ENCODE results near the gene TNFRSF18.

TNFRSF18 gene

DNA sequence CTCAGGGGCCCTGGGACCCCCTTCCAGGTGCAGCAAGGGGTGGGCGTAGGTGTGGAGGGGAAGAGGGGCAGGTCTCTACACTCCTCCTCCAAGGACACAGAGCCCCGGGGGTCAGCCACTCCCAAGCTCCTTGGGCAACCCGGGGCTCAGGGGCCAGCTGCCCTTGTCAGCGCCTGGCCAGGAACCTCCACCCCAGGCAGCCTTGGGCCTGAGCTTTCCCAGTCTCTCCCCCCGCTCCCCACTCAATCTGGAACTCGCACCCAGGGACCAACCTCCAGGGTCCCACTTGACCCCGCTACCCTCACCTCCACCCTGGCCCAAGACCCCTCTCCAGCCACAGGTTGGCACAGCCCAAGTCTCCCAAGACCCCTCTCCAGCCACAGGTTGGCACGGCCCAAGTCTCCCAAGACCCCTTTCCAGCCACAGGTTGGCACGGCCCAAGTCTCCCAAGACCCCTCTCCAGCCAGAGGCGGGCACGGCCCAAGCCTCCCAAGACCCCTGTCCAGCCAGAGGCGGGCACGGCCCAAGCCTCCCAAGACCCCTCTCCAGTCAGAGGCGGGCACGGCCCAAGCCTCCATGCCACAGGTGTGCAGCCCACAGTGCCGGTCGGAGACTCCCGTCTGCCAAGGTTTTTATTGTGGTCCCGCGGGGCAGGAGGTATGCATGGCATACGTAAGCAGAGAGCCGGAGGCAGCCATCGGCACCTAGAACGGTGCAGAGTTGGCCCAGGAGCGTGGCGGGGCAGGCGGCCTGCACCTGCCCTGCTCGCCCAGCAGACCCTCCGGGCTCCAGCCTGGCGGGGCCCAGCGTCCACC lies 4.5 kb upstream of the TNFRSF18 start:
- no peak for DNase-seq

DNA sequence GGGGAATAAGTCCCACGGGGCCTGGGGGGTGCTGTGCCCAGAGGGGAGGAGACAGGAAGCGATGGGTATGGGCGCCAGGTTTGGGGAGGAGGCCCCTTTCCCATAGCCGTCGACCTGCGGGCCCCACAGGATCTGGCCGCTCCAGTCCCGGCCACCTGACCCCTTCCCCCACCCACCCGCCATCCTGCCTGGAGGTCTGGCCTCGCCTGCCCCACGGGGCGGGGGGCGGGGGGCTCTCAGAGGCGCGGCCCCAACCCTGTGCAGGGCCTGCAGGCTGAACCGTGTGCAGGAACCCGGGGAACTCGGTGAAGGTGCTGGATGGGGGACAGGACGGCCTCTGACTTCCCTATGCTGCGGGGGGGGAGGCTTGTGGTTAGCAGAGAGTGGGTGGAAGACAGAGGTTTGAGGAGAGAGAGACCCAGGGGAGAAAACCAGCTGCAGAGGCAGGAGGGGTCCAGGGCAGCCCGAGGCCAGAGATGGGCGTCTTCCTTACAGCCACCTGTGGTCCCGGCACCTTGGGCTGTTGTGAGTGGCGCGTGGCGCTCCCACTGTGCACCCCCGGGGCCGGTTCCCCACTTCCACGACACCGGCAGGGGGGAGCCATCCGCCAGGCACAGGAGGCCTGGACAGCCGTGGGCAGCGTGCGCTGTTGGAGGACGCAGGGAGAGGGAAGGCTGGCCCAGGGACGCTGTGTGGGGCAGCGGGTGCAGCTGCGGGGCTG lies 2.5 kb upstream of the TNFRSF18 start:
- peak; percentile 36 to 65 (median 48) for DNase-seq

DNA sequence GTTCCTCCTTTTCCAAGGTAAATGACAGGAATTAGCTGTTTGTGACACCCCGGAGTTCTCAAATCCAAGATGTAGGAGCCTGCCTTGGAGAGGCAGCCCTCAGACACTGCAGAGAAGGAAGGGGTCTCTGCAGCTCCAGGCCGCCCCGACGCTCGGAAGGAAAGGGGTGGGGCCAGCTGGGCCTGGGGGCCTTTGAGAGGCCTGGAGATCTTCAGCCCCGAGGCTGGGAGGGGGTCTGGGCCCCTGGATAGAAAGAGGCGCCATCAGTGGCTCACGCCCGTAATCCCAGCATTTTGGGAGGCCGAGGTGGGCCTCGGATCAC lies 1.1 kb upstream of the TNFRSF18 start:
- no peak for DNase-seq

DNA sequence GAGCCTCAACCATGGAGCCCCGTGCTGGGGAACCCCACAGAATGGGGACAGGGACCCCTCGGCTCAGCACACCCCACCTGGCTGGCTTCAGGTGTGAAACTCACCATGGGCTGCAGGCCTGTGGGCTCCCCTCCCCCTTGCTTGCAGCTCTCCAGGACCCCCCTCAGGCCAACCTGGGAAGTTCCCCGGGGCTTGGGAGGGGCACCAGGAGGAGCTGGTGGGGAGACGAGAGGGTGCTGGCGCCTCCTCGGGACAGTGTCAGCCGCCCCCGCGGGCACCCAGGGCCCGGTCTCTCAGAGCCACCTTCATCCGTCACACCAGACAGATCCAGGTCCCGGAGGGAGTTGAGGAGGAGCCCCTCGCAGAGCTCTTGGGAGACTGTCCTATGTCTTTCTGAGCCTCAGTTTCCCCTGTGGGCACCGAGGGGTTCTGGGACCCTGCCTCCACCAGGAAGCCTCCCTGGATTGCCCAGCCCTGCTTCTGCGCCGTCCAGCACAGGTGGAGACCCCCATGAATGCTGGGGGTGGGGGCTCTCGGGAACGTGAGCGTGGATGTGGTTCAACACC lies 657 bp upstream of the TNFRSF18 start:
- no peak for DNase-seq

DNA sequence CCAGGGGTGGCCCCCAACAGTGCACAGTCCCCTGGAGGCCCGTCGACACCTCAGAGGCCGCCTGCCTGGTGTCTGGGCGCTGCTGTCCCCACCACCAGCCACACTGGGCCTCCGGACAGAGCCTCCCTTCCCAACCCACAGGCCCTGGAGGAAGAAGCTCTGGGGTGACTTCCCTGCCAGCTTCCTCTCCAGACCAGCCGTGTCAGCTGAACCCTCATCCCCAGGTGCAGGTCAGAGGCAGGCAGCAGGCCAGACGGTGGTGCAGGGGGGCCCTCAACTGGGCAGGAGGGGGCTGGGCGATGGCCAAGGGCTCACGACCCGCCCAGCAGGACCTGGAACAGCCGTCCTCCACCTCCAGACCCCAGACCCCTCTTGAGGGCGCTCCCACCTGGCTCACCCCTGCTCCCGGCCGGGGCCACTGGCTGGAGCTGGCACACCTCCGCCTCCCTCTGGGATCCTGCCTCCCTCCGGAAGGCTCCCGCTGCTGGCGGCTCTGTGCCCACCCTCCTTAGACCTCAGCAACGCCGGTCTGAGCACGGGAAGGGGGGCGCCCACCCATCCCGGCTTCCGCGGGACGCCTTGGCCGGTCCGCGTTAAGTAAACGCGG lies 520 bp downstream of the TNFRSF18 start:
- DNase-seq: peak; percentile 26 to 57 (median 42)

DNA sequence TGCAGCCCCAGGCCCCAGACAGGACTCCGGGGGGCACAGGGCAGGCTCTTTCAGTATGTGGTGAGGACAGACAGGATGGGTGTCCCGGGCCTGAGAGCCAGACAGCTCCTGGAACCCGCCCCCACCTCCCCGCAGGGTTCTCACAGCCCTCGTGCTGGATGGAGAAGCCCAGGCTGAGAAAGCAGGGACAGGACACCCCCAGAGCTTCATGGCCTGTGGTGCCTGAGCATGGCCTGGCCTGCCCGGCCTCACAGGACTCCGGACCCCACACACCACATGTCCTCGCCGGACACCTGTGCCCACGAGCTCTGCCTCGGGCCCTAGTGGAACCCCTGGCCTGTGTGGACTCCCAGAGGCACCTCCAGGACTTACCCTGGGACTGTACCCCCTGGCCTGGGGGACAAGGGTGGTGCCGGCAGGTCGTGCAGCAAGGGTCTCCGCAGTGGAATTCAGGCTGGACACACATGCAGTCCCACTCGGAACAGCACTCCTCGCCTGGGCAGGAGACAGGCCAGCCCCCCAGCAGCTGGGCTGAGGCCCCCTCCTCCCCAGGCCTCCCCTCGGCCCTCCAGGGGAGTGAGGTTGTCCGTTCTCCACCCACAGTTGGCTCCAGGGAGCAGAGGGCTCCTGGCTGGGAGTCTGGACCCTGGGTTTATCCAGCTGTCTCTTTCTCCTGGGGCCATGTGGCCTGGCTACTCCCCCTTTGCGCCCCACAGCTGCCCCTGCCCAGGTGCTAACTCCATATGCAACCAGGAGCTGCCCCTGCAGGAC lies 1.2 kb downstream of the TNFRSF18 start:
- DNase-seq: no peak

DNA sequence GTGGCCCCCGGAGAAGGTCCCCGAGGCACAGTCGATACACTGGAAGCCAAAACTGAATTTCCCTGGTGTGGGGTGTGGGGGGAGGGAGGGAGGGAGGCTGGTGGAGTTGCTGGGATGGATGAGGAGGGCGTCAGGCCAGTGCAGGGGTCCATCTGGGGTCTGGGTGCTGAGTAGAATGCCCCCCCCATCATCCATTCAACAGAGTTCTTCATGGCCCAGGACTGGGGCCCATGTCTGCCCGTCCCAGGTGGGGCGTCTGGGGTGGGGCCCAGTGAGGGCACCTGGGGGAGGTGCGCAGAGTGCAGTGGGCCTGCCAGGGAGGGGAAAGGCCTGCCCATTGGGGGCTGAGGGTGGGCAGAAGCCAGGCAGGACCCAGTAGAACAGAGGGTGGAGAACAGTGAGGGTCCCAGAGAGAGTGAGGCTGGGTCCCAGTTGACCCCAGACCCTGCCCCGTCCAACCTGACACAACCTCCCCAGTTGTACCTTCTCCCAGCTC lies 1.9 kb downstream of the TNFRSF18 start:
- DNase-seq: no peak

DNA sequence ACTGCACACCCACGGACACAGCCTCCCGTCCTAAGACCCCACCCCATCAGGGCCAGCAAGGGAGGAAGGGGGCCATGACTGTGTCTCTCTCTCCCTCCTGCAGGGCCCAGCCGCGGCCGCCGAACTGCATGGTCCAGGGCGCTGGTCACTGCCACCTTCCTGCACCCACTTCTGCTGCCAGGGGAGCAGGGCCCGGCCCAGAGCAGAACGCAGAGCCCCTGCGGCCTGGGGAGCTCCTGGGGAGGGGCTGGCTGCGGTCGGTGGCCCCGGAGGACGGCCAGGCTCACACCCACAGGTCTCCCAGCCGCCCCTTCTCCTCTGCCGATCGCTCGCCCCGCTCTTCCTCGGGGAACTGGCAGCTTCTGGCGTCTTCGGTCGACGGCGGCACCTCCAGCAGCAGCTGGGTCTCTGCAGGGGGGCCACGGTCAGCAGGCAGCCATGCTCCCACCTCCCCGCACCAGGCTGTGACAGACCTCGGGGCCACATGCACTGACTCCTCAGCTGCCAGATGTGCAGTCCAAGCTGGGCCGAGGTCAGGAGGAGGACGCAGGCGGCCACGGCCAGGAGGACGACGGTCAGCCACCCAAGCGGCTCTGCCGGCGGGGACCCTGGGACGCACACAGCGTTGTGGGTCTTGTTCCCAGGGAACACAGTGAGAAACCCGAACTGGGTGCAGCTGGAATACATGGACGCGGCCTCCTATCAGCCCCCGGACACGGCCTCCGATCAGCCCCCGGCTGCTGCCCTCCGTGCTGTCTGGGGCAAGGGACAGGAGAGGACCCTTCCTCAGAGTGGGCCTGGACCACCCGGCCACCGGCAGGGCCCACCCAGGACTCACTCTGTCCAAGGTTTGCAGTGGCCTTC lies 2.6 kb downstream of the TNFRSF18 start:
- DNase-seq: no peak

DNA sequence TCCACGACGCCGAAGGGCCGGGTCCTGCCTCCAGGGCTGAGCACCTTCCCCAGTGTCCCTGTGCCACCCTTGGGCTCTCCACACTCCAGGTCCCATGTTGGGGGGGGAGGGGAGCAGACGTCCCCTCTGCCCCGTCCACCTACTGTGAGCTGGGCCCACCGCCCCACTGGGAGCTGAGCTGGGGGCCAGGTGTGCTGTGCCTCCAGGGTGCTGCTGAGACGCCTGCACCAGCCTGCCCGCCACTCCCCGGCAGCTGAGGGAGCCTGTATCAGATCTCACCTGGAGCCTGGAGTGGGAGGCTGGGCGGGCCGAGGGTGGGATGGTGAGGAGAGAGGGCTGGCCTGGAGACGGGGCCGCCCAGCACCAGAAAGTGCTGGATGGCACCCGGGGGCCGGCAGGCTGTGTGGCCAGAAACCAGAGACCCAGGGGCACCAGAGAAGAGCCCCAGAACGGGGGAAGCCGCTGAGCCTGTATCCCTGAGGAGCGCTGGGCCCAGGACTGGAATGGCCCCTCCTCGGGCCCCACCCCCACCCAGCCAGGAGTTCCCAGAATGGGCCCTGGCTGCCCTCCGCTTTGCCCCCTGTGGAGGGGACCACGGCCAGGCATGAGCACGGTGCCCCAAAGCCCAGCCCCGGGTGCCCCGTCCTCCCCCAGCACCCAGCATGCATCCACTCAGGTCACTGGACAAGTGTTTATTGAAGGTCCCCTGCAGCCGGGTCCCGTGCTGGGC lies 3.4 kb downstream of the TNFRSF18 start:
- no peak for DNase-seq

DNA sequence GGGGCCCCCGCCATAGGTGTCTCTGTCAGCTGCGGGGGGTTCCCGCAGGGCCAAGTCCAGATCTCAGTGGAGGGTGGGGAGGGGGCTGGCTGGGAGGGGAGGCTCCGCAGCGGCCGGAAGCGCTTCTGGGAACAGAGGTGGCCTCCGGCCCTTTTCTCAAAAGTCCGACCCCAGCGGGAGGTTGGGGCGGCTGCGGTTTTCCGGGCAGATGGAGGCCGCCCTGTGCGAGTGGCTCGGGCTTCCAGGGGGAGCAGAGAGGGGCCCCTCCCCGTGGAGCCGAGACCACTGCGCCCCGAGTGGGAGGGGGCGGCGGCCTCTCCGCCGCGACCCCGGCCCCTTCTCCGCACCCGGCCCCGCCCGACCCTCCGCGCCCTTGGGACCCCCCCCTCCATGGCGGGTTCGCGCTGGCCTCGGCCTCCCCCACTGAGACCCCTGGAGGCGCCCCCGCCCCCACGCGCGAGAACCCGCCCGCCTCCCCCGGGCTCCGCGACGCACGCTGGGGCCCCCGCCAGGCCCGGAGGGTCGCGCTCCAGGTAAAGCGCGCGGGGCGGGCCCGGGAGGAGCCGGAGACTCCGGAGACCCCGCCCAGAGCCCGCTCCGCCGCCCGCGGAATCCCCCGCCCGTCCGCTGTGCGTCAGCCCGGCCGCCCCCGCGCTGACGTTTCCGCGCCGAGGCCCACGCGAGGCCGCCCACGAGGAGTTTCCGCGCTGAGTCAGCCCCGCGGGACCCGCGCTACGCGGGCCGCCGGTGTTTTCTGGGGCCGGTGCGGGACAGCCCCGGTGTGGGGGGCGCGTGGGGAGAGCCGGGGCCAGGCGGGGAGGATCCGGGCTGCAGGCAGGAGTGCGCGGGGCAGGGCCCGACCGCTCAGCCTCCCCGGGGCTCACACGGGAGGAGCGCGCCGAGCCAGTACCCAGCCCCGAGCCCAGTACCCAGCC lies 5.2 kb downstream of the TNFRSF18 start:
- peak; percentile 97 to 99 (median 99) for DNase-seq

DNA sequence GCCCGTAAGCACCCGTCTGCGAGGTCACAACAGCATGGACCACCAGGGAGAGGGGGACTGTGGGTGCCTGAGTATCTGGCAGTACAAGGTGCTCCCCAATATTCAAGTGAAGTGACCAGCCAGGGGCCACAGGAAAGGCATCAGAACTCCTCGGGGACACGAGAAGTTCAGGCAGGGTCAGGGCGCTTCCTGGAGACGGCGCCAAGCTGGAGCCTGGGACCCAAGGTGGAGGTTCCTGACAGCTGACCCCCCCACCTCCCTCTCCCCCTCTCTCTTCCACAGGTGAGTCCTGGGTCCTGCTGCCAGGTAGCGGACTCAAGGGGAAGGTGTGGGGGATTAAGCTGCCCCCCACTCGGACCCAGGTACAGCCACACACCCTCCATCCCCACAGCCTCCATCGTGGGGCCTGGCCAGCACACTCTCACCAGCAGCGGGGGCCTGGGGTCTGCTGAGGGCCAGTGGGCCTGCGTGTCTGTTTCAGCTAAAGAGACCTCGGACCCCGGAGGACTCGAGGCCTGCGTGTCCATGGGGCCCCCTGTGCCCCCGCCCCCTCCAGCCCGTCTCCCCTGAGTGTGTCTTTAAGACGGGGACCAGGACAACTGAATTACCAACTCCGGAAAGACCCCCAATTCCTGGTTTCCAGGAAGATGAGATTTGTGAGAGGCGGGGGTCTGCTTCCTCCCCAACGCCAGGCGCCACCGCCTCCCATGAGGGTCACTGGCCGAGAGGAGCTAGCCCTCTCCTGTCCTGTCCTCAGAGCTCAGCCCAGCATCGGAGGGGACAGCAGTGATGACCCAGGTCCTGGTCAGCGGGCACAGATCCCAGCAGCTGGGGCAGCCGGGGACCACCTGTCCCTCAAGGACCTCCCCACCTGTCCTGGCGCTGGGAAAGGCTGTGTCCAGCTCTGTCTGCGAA lies 6.2 kb downstream of the TNFRSF18 start:
- DNase-seq: no peak

DNA sequence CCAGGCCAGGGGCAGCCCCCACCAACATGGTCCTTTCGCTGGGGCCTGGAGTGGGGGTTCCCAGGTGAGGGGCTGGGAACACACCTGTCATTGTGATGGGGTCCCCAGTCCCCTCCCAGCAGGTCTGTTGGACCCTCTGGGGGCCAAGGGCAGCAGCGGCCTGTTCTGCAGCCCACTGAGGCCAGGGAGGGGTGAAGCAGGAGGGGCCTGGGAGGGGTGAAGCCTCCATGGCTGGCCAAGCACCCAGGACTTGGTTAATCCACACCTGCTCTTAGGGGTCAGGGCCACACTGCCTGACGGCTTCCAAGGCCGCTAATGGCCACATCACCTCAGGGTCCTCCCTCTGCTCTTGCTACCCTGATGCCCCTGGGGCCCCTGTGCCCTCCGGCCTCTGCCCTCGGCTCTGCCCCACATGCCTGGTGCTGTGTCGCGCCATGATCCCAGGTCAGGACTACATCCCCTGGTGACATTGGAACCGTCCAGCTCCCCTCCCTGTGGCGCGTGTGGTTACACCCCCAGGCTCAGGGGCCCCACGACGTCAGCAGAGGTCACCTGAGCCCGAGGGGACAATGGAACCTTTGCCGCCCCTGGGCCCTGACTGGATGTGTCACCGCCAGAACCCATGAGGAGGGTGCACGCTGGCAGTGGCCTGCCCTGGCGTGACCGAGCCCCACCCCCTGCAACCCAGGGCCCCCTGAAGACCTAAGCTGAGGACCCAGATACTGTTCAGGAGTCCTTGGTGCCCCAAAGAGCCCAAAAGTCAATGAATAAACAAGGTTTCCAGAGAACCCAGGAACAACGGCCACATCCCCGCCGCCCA lies 7.0 kb downstream of the TNFRSF18 start:
- DNase-seq: no peak

DNA sequence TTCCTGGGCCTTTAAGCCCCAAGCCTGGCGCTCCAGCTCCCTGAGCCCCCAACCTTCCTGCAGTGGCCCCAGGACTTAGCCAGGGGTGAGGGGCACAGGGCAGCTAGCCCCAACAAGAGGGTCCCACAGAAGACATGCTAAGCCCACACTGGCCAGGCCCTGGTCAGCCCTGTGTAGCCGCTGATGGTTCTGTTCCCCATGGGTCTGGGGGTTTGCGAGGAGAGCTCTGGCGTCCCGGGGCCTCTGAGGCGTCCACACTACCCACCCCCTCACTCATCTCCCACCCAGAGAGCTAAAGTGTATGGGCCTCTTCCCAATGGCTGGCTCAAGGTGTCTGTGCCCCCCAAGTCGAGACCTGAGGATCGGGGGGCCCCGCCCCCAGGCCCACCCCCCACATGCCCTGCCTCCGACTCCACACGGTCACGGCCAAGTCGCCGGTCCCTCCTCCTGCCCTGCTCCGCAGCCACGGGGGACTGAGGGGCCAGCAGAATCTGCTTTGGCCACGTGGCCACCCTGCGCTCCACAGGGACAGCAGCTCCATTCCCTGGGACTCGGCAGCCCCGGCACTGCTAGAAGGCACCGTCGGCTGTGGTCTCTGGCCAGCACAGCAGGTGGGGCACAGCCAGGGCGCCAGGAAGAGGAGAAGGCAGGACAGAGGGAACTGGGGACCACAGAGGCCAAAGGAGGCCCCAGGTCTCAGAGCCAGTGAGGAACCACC lies 7.8 kb downstream of the TNFRSF18 start:
- no peak for DNase-seq

DNA sequence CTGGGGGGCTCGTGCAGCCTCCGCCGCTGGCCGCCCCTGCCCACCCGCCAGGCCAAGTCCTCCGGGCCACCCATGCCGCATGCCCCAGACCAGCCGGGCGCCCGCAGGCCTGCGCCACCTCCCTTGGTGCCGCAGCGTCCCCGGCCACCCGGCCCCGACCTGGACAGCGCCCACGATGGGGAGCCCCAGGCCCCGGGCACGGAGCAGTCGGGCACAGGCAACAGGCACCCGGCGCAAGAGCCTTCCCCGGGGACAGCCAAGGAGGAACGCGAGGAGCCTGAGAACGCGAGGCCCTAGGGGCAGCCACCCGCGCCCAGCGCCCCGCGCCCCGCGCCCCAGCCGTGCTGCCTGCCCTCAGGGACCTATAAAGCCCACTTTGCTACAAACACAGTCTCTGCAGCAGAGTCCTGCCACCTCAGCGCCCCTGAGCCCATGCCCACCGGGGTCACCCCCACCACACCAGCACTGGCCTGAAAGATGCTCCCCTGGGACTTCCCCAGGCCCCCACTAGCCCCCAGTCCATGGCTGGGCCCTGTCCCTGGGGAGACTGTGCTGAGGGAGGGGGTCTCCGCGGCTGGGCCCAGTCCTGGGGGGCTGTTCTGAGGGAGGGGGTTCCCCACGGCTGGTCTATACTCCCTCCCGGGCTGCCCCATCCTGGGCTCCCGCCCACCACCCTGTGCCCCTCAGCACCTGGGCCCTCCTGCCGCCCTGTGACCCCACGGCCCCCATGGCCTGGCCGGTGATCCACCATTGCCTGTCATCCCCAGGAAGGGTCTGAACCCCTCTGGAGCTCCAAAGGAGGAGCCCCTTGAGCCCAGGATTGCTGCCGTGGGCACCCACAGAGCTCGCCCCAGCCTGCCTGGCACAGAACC lies 8.6 kb downstream of the TNFRSF18 start:
- DNase-seq: no peak

DNA sequence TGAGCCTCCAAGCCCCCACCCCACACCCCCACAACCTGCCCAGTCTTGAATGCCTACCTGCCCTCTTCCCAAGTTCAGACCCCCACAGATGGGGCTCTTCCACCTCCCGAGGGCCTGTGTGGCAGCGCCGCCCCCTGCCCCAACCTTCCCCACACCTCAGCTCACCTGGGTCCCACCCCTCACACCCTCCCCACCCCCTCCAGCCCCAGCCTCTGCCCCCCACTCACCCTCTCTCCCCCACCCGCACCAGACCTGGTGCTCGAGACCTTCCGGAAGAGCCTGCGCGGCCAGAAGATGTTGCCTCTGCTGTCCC lies 9.2 kb downstream of the TNFRSF18 start:
- no peak for DNase-seq
